GM18499 (cell line): ENCODE data around the gene ADIG.

Experiments
- ATAC-seq: cut with Tn5 transposase; IDR thresholded peaks from one replicate; pipeline ENCODE4 v1.9.1; 2021; ENCODE audit warnings: moderate number of reproducible peaks; ENCODE audit not compliant: insufficient read depth, unreplicated experiment

The ADIG gene

GRCh38 chr20:38581013-38581412 is at the start of gene ADIG:
Gene ADIG (plus strand): TSS chr20:38581197. CDS start chr20:38581251, 54 bp downstream.
- no peak for ATAC-seq

GRCh38 chr20:38534756-38535155 is 46.2 kb upstream of the ADIG start:
- ATAC-seq, result no peak

GRCh38 chr20:38536310-38536709 is 44.7 kb upstream of the ADIG start:
- ATAC-seq, result no peak

- no peak for ATAC-seq
Measured at GRCh38 chr20:38537176-38537575, 43.8 kb upstream of the ADIG start.

- ATAC-seq, result no peak
Measured at GRCh38 chr20:38538789-38539188, 42.2 kb upstream of the ADIG start.

- ATAC-seq, result no peak
Measured at GRCh38 chr20:38543014-38543906, 37.7 kb upstream of the ADIG start.

- ATAC-seq, result no peak
Measured at GRCh38 chr20:38545771-38546170, 35.2 kb upstream of the ADIG start.

GRCh38 chr20:38547288-38548085 is 33.5 kb upstream of the ADIG start:
- no peak for ATAC-seq

- ATAC-seq, result no peak
Measured at GRCh38 chr20:38548356-38549083, 32.5 kb upstream of the ADIG start.

- no peak for ATAC-seq
Measured at GRCh38 chr20:38550274-38550673, 30.7 kb upstream of the ADIG start.

GRCh38 chr20:38551056-38551626 is 29.9 kb upstream of the ADIG start:
- ATAC-seq, result no peak

GRCh38 chr20:38554986-38555385 is 26.0 kb upstream of the ADIG start:
- ATAC-seq, result no peak

- no peak for ATAC-seq
Measured at GRCh38 chr20:38555395-38555794, 25.6 kb upstream of the ADIG start.

- no peak for ATAC-seq
Measured at GRCh38 chr20:38557174-38557573, 23.8 kb upstream of the ADIG start.

GRCh38 chr20:38558596-38559360 is 22.2 kb upstream of the ADIG start:
- no peak for ATAC-seq

- no peak for ATAC-seq
Measured at GRCh38 chr20:38559764-38560163, 21.2 kb upstream of the ADIG start.

- ATAC-seq, result no peak
Measured at GRCh38 chr20:38563802-38564431, 17.1 kb upstream of the ADIG start.

- no peak for ATAC-seq
Measured at GRCh38 chr20:38564680-38565079, 16.3 kb upstream of the ADIG start.

GRCh38 chr20:38566036-38566598 is 14.9 kb upstream of the ADIG start:
- no peak for ATAC-seq
